Fibroblast of pulmonary artery (primary cell): ENCODE results near the gene ALDH9A1.
"Not testable (repeated sequence)": the region's sequence is repeated elsewhere in the genome, so short reads cannot be mapped to it uniquely, and the experiment has no call there.

Experiments used
- DNase-seq: peaks from one replicate; pipeline ENCODE4 v3.0.0-alpha.2; 2010; ENCODE audit warnings: low read depth
- H3K4me3 ChIP-seq: replicated peaks from 2 replicates; pipeline ENCODE4 v1.5.1; 2011; ENCODE audit warnings: low read depth, mild to moderate bottlenecking, control low read depth, low read length, moderate library complexity
- CTCF ChIP-seq: IDR thresholded peaks from 2 replicates; pipeline ENCODE4 v1.5.1; 2011; ENCODE audit warnings: mild to moderate bottlenecking, control low read depth, low read length, inconsistent platforms; ENCODE audit errors: missing control alignments

The ALDH9A1 gene

GRCh38 chr1:165686121-165686970 lies 12.0 kb downstream of the ALDH9A1 start:
- no peak for TF ChIP-seq CTCF
- DNase-seq: no peak
- no peak overlapping the region for H3K4me3 ChIP-seq

GRCh38 chr1:165683848-165684485 lies 14.4 kb downstream of the ALDH9A1 start:
- no peak overlapping the region for H3K4me3 ChIP-seq

GRCh38 chr1:165680773-165681172 lies 17.6 kb downstream of the ALDH9A1 start:
- not testable (repeated sequence) for H3K4me3 ChIP-seq, DNase-seq

More at GRCh38 chr1:165683848-165684485, 14.4 kb downstream of the ALDH9A1 start:
- no peak for TF ChIP-seq CTCF
- no peak for DNase-seq

- TF ChIP-seq CTCF: no peak
- DNase-seq: no peak
- H3K4me3 ChIP-seq: no peak overlapping the region
These were observed 18.1 kb downstream of the ALDH9A1 start for GRCh38 chr1:165680303-165680702.

- DNase-seq: no peak
- TF ChIP-seq CTCF: no peak
- no peak overlapping the region for H3K4me3 ChIP-seq
These were observed 18.9 kb downstream of the ALDH9A1 start for GRCh38 chr1:165679282-165680036.

- no peak for DNase-seq
- no peak for TF ChIP-seq CTCF
- no peak overlapping the region for H3K4me3 ChIP-seq
These were observed 19.9 kb downstream of the ALDH9A1 start for GRCh38 chr1:165678509-165678908.

- TF ChIP-seq CTCF: no peak
- DNase-seq: no peak
- H3K4me3 ChIP-seq: no peak overlapping the region
These were observed 22.6 kb downstream of the ALDH9A1 start for GRCh38 chr1:165675794-165676193.
